NCI-H748 treated with DMSO at 0.1 percent for 48 hours (cell line): Measurements from ENCODE around the gene SCNN1A.
"Not testable (repeated sequence)": the region's sequence is repeated elsewhere in the genome, so short reads cannot be mapped to it uniquely, and the experiment has no call there.

Experiments
- DNase-seq: peaks from one replicate; lab custom pipeline; 2025; lab: John Stamatoyannopoulos, UW

Gene SCNN1A

GRCh38 chr12:6347367-6348338, 27.7 kb downstream of the SCNN1A start:
- DNase-seq = no peak

- DNase-seq = no peak
Observed at GRCh38 chr12:6346942-6347341, 28.4 kb downstream of the SCNN1A start.

- no peak for DNase-seq
Observed at GRCh38 chr12:6346235-6346832, 29.0 kb downstream of the SCNN1A start.

- no peak for DNase-seq
Observed at GRCh38 chr12:6345319-6346091, 29.9 kb downstream of the SCNN1A start.

- DNase-seq = not testable (repeated sequence)
Observed at GRCh38 chr12:6344101-6344660, 31.2 kb downstream of the SCNN1A start.

GRCh38 chr12:6343518-6343917, 31.8 kb downstream of the SCNN1A start:
- no peak for DNase-seq

GRCh38 chr12:6342140-6342889, 33.0 kb downstream of the SCNN1A start:
- DNase-seq = no peak

- DNase-seq = no peak
Observed at GRCh38 chr12:6341417-6342139, 33.8 kb downstream of the SCNN1A start, which contains the start of gene TNFRSF1A. Gene TNFRSF1A, minus strand, starts transcription at chr12:6342076. Its CDS starts 262 bp downstream, at chr12:6341814.

- no peak for DNase-seq
Observed at GRCh38 chr12:6340745-6341416, 34.5 kb downstream of the SCNN1A start.

GRCh38 chr12:6340032-6340638, 35.2 kb downstream of the SCNN1A start:
- no peak for DNase-seq

- DNase-seq = no peak
Observed at GRCh38 chr12:6338955-6339354, 36.4 kb downstream of the SCNN1A start.

GRCh38 chr12:6338536-6338935, 36.8 kb downstream of the SCNN1A start:
- DNase-seq = not testable (repeated sequence)

- DNase-seq = no peak
Observed at GRCh38 chr12:6337958-6338433, 37.4 kb downstream of the SCNN1A start.

- DNase-seq = no peak
Observed at GRCh38 chr12:6336889-6337853, 38.2 kb downstream of the SCNN1A start.

- no peak for DNase-seq
Observed at GRCh38 chr12:6336079-6336888, 39.1 kb downstream of the SCNN1A start.

GRCh38 chr12:6335451-6336078, 39.8 kb downstream of the SCNN1A start:
- no peak for DNase-seq

GRCh38 chr12:6334940-6335450, 40.4 kb downstream of the SCNN1A start:
- no peak for DNase-seq
